ENCODE data around the gene FAM187B. TPM values are rescaled to one million over a fixed set of nuclear protein-coding genes. Genes with fewer than 3 reads are reported as not detected.
A peak's percentile ranks its signal among the peaks of the same experiment; 100 is the strongest.

The FAM187B gene
- total RNA-seq, 2 donors from 2014 or later = not detected

DNA sequence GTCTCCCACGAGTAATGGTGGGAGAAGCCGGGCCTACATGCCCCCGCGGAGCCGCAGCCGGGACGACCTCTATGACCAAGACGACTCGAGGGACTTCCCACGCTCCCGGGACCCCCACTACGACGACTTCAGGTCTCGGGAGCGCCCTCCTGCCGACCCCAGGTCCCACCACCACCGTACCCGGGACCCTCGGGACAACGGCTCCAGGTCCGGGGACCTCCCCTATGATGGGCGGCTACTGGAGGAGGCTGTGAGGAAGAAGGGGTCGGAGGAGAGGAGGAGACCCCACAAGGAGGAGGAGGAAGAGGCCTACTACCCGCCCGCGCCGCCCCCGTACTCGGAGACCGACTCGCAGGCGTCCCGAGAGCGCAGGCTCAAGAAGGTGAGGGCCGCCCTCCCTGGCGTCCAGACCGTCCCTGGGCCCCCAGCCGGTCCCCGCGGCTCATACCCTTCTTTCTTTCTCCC, 38.8 kb upstream of the FAM187B start:
- WGBS, 2 donors = 0% methylated on average over 11 to 40 of the region's 40 CpGs
- no peak for ATAC-seq
- intact Hi-C loops (cut with DNase I) = no loop called here
- DNase-seq = peak; percentile 46 to 59 (median 56)
- H3K27me3 ChIP-seq = no peaks in the 10 kb centered on the region
- no peaks in the 10 kb centered on the region for H3K9me3 ChIP-seq
- peaks cover 34% of the 10 kb centered on the region for H3K4me1 ChIP-seq
- H3K27ac ChIP-seq = peak overlapping the region; percentile 62 to 95 (median 93)
- peaks cover 0 to 15% of the 10 kb centered on the region in 2 donors for H3K36me3 ChIP-seq (replicated peaks in 1 of 2; ENCODE audit: insufficient read depth in 1 of 2, low read depth in 2 of 2)
- peak overlapping the region; percentile 32 to 62 for H3K4me3 ChIP-seq
- TF ChIP-seq, protein P1, sequence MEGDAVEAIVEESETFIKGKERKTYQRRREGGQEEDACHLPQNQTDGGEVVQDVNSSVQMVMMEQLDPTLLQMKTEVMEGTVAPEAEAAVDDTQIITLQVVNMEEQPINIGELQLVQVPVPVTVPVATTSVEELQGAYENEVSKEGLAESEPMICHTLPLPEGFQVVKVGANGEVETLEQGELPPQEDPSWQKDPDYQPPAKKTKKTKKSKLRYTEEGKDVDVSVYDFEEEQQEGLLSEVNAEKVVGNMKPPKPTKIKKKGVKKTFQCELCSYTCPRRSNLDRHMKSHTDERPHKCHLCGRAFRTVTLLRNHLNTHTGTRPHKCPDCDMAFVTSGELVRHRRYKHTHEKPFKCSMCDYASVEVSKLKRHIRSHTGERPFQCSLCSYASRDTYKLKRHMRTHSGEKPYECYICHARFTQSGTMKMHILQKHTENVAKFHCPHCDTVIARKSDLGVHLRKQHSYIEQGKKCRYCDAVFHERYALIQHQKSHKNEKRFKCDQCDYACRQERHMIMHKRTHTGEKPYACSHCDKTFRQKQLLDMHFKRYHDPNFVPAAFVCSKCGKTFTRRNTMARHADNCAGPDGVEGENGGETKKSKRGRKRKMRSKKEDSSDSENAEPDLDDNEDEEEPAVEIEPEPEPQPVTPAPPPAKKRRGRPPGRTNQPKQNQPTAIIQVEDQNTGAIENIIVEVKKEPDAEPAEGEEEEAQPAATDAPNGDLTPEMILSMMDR (IDR thresholded peaks at IDR 0.05) = no peak
- TF ChIP-seq POLR2A (IDR thresholded peaks at IDR 0.05) = no peak

DNA sequence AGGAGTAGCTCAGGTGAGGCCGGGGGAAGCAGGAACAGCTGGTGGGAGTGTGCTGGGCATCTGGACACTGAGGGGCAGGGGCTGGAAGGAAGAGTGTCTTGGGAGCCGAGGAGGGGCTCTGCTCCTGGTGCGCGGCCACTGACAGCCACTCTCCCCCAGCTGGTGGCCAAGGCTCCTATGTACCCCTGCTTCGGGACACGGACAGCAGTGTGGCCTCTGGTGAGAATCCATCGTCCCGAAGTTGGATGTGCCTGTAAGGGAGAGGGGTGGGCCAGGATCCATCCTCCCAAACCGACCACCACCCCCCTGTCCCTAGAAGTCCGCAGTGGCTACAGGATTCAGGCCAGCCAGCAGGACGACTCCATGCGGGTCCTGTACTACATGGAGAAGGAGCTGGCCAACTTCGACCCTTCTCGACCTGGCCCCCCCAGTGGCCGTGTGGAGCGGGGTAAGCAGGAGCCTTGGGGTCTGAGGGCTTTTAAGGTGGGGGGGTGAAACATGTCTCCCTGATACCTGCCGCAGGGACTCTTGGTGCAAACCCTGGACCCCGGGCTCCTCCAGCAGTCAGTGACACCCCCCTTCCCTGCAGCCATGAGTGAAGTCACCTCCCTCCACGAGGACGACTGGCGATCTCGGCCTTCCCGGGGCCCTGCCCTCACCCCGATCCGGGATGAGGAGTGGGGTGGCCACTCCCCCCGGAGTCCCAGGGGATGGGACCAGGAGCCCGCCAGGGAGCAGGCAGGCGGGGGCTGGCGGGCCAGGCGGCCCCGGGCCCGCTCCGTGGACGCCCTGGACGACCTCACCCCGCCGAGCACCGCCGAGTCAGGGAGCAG, 38.2 kb upstream of the FAM187B start:
- H3K4me1 ChIP-seq = peaks cover 34% of the 10 kb centered on the region
- no peaks in the 10 kb centered on the region for H3K27me3 ChIP-seq
- intact Hi-C loops (cut with DNase I) = no loop called here
- H3K27ac ChIP-seq = peak overlapping the region; percentile 62 to 95 (median 93)
- H3K4me3 ChIP-seq = peak overlapping the region; percentile 32 to 62
- ATAC-seq = no peak
- peak in 2 of 4 donors; percentile 30 to 44 for DNase-seq
- TF ChIP-seq, protein P1 (IDR thresholded peaks at IDR 0.05) = no peak
- TF ChIP-seq POLR2A (IDR thresholded peaks at IDR 0.05) = no peak
- H3K36me3 ChIP-seq (replicated peaks in 1 of 2; ENCODE audit: insufficient read depth in 1 of 2, low read depth in 2 of 2) = peaks cover 0 to 12% of the 10 kb centered on the region in 2 donors
- WGBS, 2 donors = 39 to 96% methylated on average over 8 to 32 of the region's 39 CpGs
- no peaks in the 10 kb centered on the region for H3K9me3 ChIP-seq

DNA sequence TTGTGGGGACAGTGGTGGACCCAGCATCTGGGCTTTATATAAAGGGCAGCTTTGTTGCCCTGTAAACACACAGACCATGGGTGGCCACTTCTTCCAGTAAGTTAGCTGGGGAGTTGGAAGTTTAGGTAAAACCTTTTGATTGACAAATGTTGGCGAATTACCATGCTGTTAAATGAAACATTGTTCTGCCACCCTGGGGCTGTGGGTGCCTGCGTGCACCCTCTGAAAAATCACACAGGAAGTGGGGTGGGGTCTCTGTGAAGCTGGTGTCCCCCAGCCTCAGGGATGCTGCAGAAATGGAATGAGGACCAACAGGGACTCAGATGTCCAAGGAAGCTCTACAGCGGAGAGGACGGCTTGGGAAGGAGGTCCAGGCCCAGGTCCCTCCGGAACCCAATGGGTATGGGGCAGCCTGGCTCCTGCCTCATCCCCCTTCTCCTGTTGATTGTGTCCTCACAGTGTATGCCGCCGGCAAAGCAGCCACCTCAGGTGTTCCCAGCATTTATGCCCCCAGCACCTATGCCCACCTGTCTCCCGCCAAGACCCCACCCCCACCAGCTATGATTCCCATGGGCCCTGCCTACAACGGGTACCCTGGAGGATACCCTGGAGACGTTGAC, 37.5 kb upstream of the FAM187B start:
- ATAC-seq (no peak), DNase-seq (peak in 2 of 4 donors; percentile 6 to 22)
- Histone ChIP-seq H3K36me3 (replicated peaks in 1 of 2; ENCODE audit: insufficient read depth in 1 of 2, low read depth in 2 of 2) (peaks cover 0 to 7% of the 10 kb centered on the region in 2 donors), H3K9me3 (no peaks in the 10 kb centered on the region), H3K4me3 (no peak overlapping the region), H3K27ac (peak overlapping the region in 3 of 4 donors; percentile 92 to 95 (median 94)), H3K4me1 (peaks cover 34% of the 10 kb centered on the region), H3K27me3 (no peaks in the 10 kb centered on the region)
- no peak for TF ChIP-seq POLR2A (IDR thresholded peaks at IDR 0.05)
- TF ChIP-seq, protein P1 (IDR thresholded peaks at IDR 0.05) = no peak
- 76% methylated on average over 7 to 10 of the region's 10 CpGs for WGBS, 2 donors
- intact Hi-C loops (cut with DNase I) = no loop called here

DNA sequence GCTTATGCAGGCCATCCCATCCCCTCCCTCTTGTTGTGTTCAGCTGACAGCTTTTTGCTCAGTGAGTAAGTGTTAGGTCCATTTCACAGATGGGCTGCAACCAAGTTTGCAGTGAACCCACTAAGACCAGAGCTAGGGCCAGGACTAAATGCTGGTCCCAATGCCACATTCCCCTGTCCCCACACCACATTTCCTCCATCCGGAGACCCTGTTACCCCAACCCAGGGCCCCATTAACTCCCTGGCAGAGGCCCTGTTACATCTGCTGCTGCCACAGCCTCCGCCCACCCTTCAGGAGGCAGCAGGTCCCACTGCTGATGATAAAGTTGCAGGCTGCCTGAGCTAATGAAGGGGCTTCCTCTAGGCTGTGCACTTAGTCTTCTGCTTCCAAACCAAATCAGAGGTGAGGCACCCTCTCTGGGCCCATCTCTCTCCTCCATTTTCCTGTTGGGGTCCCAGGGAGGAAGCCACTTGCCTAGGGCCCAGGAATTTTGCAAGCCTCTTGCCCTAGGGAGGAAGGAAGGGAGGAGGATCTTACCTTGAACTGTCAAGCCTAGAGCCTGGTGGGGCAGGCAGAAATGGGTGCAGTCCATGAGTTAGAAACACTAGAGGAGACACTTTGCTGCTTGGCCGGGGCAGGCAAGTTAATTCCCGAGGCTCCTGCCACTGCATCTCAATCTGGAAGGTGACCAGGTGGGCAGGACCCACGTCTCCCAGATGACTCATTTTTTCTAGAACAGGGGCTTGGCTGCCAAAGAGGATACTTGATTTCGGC, 36.8 kb upstream of the FAM187B start:
- Histone ChIP-seq H3K9me3 (no peaks in the 10 kb centered on the region), H3K27ac (peak overlapping the region in 3 of 4 donors; percentile 9 to 95 (median 92)), H3K4me3 (no peak overlapping the region), H3K36me3 (replicated peaks in 1 of 2; ENCODE audit: insufficient read depth in 1 of 2, low read depth in 2 of 2) (peaks cover 0 to 6% of the 10 kb centered on the region in 2 donors), H3K27me3 (no peaks in the 10 kb centered on the region), H3K4me1 (peaks cover 31% of the 10 kb centered on the region)
- DNase-seq (peak; percentile 40 to 80 (median 64)), ATAC-seq (no peak)
- WGBS, 2 donors = 26 to 45% methylated on average over 5 to 6 of the region's 6 CpGs
- intact Hi-C loops (cut with DNase I) = no loop called here
- no peak for TF ChIP-seq POLR2A (IDR thresholded peaks at IDR 0.05)
- TF ChIP-seq, protein P1 (IDR thresholded peaks at IDR 0.05) = no peak
